ENCODE results near the gene NUDT16L1.

NUDT16L1 gene

DNA sequence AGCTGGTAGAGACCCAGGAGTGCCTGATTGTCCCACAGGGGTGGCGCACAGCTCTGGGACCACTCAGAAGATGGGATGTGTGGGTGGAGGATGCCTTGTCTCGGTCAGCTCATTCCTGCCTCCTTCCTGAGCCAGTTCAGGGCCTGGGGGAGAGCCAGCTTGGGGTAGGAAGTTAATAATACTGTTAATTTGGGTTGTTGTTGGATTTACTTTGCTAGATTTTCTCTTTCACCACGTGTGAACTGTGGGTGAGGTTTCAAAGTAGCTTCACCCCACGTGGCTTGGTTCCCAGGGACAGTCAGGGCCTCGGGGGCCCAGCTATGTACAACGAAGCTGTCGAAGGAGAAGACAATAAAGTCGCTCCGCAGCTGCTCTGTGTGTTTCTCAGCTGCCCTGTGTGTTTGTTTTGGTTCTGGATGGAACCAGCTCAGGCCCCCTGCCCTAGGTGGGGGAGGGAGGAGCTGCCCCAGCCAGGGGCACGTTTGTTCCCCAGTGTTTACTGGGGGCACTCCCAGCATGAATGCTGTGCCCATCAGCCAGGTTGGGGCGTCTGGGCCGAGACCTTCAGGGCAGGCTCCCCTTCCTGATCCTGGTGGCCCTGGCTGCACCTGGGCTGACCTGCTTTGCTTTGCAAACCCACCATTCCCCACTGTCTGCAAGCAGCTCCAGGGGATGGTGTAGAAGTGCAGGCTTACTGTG, 2.3 kb downstream of the NUDT16L1 start:
- no peak for DNase-seq

DNA sequence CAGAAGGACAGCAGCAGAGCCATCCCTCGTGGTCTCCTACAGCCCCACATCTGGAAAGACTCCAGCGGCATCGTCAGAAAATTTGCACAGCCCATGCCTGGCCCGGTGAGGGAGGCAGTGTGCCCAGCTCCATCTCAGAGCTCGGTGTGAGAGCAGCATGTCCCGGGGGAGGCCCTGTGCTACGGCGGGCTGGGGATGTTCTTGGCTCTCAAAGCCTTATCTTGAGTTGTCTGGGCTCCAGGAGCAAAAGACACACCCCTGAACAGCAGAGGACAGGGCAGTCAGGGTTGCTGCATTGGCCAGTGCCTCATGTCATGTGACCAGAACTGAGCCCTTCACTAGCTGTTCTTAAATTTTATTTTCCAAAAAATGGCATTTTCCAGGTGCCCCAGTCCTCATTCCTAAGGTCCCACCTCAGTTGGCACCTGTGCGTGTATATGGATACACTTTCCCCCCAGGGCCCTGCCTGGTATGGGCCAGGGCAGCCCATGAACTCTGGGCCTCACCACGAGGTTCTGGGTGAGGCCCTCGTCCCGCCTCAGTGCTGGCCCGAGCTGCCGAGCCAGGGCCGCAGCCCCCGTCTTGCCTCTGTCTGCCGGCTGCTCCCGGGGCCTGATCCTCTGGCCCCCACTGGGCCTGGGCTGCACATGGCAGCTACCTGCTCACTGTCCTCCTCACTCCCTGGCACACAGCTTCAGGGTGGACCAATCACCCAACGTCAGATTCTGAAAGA, 3.0 kb downstream of the NUDT16L1 start:
- peak; percentile 65 for DNase-seq

DNA sequence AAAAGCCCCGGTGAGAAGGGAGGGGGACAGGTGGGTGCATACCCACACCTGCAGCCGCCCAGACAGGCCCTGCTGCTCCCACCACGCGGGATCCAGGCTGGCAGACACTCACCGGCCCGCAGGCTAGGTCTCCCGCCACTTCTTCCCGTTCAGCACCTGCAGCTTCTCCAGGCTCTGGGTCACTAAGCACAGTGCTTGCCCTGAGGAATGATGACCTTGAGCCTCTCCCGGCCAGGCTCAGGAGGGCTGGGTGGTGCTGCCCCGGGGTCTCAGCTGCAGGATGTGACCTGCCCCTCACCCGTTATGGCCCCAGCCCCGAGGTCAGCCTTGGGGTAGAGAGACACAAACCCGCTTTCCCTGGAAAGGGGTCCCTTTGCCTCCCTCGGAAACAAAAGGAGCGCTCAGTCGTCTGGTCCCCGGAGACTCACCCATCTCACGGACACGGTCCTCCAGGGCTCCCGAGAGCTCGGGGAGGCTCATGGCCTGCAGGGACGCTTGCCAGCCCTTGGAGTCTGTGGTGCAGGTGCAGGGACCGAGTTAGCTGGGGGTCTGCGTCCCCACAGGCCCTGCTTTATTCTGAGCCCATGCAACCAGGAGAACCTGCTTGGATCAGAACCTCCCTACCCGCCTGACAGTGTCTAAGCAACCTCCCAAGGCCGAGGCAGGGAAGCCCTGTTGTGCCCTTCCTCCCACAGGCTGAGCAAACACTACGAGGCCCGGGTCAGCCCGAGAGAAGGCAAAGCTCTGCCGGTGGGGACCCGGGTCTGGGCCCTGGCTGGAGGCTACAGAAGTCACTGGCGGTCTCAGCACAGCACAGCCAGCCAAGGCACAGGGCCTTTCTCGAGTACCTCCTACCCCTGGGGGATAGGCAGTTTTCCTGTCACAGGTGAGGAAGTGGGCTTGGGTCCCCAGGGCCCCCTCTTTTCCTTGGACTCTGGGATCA, 3.8 kb downstream of the NUDT16L1 start:
- DNase-seq = no peak

DNA sequence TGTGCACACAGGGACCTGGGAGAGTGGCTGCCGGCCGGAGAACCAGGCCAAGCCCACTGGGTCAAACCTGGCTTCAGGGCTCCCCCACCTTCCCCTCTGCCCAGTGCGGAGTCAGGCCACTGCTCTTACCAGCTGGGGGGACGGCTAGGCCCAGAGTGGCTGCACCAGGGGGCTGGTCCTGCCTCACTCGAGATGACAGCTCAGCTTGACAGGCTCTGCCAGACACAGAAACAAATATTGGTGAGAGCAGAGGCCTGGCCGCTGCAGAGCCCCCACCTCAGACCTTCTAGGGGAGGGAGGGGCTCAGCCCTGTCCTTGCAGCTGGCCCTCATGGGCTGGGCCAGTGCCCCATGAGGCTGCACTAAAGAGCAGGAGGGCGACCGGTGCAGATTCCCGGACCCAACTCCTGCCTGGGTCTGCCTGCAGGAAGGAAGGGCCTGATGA, 4.5 kb downstream of the NUDT16L1 start:
- no peak for DNase-seq

DNA sequence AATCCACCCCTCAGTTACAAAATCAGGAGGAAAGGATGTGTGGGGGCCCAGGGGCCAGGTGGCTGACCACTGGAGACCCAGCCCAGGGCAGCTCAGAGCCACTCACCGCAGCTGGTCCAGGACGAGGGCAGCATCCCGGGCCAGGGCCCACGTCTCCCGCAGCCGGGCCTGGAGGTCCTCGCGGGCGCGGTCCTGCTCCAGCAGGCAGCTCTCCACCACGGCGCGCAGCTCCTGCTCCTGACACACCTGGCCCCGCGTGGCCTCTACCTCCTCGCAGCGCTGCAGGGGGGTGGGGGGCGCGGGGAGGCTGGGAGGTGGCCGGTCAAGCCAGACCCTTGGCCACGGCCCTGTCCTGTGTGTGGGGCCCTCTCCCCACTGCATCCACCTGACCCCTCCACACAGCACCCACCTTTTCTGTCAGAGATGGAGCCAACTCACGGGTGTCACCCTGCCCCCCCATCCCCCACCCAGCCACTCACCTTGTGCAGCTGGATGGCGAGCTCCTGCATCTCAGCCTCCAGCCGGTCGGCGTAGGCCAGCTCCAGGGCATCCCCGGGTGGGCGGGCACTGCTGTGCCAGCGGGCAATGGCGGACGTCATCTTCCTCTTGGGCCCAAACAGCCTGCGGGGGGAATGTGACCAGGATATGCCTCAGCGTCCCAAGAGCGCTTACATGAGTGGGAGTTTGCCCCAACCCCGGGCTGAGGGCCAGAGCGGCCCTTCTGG, 5.1 kb downstream of the NUDT16L1 start:
- no peak for DNase-seq

DNA sequence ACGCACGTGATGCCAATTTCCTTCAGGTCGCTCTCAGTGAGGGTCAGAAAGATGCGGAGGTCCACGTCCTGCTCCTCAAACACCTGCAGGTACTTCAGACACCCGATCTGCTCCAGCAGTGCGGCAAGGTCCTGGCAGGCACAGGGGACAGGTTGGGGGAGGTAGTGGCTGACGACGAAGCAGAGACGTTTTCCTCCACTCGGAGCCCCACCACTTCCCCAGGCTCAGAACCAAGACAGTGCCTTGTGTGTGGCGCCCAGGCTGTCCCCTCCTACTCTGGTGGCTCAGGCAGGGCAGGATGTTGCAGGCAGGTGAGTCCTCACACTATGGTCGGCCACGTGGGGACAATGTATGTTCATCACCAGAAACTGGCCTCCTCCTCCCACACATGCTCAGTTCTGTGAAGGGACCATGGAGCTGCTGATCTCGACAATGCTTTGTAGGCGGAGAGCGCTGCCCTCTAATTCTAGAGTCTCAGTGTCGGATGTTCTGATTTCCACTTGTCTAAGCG, 5.7 kb downstream of the NUDT16L1 start:
- no peak for DNase-seq

DNA sequence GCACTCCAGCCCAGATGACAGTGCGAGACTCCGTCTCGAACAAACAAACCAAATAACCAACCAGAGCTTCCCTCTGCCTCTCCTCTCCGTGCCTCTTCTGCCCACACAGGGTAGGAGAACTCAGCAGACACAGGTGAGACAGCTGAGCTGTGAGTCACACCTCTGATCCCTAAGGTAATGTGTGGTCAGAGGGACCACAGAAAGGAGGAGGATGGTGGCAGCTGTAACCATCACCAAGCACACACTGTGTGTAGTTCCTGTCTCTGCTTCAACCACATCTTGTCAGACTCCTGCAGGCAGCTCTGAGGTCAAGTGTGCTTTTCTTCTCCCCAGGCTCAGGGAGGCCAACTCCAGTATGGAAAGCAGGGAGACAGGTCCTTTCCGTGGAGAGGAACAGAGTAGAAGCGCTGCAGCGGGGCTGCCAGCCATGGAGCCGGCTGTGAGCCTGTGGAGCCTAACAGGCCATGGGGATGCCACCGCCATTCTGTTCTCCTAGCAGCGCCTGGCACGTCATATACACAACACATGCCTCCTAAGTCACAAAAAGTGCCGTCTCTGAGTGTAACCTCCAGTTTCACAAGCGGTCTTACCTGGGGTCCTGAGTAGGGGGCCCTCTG, 7.1 kb downstream of the NUDT16L1 start:
- DNase-seq = no peak

DNA sequence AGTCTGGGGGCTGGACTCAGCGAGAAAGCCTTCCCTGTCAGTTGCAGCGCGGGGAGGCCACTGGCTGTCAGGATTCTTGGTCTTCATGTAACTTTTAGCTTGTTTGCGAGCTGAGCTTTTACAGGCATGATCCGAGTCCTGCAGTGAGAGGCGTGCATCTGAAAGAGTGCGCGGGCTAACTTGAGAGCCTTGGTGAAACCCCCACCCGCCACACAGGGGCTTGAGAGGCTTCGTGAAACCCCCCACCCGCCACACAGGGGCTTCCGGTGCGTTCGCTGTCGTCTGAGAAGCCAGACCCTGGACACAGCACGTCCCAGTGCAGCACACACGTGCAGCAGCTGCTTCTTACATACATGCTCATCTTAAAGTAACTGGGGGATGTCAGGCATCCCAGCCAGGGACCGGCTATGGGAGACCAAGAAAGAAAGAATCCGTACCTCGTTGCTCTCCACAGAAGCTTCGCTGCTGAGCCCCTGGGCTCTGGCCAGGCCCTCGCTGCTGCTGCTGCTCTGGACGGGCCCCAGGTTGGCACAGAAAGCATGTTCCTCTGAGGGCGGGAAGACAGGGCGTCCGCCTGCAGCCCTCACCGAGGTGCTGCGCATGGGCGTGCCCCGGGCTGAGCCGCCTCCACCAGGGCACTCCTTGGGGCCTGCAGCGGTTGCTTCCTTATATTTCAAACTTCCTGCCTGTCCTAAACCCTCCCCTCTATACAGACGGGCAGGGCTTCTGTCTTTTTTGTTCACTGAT, 7.8 kb downstream of the NUDT16L1 start:
- no peak for DNase-seq

DNA sequence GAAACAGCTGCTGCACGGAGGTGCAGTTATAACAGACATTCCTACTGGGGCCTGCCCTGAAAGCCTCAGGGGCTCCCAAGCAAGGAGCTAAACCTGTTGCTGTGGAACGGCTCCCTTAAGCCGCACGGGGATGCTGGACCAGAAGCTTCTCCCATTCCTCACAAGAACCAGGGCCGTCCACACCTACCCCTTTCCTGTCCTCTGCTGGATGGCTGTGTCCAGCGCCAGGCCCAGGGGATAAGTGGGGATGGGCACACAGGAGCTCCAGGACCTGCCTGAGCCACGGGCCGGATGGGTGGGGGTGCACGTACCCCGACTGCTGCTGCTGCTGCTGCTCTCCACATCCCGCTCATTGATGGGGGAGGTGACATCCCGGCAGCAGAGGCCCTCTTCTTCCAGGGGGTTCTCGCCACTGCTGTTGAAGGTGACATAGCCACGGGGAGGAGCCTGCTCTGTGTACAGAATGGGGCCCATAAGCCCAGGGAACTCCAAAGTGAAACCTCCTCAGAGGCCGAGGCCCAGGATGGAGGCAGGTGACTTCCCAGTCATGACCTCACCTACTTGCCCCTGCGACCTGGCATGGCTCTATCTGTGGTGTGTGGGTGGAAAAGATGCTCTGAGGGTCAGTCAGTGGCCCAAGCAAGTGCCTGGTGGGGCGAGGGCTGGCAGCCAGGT, 8.6 kb downstream of the NUDT16L1 start:
- no peak for DNase-seq

DNA sequence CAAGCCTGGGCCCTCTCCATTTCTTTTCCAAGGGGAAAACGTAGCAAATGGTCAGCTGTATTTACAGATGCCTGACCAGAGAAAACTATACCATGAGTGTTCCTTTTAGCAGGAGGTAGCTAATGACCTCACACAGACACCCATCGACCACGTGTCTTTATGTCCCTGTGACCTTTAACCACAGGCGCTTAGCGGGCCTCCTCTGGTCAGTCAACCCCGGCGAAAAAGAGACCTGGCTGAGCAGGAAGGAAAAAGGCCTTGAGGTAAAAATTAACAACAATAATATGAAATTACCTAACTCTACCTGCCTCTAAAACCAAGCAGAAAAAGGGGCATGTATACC, 9.1 kb downstream of the NUDT16L1 start:
- no peak for DNase-seq

DNA sequence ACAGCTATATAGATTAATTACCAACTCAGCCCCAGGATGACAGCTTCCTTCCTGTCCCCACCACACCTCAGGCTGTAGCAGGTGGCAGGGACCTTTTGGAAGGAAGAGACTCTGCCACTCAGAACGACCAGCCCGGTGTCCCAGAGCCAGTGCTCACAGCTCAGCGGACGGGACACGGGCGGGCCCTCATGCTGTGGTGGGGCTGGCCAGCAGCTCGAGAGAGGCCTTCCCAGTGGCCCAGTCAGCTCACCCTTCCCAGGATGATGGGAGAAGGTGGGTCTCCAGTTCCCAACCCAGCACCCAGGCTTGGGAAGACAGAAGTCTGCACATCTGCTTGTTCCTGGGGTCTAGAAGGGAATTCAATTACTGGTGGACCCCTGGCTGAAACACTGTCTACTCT, 10.5 kb downstream of the NUDT16L1 start:
- DNase-seq = no peak

DNA sequence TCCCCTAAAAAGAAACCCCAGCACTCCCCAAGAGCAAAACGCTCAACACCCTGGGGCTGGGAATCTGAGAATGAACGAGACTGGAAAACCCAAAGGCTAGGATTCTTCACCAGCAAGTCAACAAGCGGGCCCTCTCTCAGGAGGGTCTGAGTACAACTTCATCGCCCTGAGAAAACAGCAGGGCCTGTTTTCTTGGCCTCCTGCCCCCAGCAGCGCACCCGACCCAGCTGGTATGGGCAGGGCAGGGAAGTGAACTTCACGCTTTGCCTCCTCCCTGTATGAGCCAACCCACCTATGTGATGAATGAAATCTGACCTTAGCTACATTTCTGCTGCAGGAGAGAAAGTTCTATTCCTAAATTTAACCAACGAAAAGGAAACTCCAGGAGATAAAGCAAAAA, 11.1 kb downstream of the NUDT16L1 start:
- DNase-seq = no peak

DNA sequence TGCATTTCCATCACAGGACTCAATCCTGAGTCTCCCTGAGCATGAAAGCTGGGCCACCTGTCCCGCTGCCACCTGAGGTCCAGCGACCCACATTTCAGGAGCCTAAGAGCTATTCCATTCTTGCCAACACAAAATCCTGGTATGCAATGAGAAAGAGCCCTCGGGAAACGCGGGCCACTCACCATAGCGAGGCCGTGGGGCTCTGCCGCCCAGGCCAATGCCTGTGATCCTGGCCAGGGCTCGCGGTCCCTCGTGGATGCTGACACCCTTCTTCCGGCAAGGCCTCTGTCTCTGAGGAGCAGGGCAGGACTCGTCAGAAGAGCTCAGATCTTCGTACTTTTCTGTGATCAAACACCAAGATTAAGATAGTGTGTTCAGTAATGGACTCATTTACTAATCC, 11.6 kb downstream of the NUDT16L1 start:
- no peak for DNase-seq

DNA sequence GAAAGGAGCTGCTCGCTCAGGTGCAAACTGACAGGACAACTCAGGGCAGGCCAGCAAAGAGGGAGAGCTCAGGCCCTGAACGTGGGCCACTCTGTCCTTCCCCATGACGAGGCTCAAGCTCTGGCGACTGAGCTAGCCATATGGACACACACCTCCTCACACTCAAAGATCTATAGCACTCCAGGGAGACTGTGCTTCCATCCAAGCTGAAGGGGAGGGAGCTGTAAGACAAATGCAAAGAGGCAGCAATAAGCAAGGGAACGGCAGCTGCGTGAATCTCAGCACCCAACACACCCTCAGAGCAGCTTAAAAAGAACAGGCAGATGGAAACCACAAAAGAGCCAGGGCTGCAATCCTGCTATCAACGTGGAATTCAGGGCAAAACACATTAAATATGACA, 13.5 kb downstream of the NUDT16L1 start:
- no peak for DNase-seq

DNA sequence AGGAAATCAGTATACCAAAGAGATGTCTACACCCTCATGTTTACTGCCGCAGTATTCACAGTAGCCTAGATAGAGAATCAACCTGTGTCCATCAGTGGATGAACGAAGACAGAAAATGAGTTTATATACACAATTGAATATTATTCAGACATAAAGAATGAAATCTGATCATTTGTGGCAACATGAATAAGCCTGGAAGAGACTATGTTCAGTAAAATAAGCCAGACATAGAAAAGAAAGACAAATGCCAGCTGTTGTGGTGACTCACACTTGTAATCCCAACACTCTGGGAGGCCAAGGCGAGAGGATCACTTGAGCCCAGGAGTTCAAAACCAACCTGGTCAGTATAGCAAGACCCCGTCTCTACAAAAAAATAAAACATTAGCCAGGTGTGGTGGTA, 16.1 kb downstream of the NUDT16L1 start:
- DNase-seq = no peak

DNA sequence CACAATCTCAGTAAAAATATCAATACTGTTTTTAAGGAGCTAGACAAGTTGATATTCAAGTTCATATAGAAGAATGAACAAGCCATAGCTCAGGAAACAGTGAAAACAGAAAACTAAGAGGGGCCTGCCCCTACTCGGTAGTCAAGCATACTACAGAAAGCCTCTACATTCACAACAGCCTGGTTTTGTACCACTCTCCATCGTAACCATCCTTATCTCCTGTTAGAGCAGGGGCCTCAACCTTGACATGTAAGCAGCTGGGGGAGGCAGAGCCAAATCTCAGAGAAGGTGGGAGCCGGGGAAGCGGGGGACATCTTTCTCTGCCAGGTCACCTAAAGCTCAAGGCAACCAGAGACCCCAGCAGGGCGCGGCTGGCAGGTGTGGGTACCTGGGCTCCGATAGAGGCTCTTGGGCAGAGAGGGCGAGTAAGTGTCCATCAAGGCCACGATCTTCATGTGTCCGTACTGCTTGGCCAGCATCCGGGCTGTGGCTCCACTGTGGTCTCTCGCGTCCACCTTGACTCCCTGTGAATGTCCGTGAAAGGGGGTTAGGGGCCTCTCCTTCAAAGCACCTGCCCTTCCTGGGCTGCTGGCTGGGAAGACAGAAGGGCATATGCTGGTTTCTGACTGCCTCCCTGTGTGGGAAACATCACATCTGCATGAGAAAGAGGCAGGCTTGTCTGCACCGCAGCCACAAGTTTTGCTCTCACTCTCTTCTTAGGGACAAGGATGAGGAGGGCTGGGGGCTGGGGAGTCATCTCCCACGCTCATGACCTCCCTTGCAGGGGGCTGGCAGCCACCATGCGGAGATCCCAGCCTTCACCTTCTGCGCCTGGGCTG, 20.5 kb downstream of the NUDT16L1 start:
- no peak for DNase-seq

DNA sequence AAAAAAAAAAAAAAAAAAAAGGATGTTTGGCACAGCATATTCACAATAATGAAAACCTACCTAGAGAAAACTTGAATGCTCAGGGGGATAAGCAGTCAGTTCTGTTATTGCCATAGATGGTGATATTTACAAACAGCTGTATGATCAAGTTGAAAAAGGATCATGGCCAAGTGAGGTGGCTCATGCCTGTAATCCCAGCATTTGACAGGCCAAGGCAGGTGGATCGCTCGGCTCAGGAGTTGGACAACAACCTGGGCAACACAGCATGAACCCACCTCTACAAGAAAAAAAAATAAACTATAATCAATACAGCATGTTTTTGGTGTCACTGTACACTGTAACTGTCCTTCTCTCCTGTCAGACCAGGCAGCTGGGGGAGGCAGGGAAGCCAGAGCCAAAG, 21.6 kb downstream of the NUDT16L1 start:
- no peak for DNase-seq

DNA sequence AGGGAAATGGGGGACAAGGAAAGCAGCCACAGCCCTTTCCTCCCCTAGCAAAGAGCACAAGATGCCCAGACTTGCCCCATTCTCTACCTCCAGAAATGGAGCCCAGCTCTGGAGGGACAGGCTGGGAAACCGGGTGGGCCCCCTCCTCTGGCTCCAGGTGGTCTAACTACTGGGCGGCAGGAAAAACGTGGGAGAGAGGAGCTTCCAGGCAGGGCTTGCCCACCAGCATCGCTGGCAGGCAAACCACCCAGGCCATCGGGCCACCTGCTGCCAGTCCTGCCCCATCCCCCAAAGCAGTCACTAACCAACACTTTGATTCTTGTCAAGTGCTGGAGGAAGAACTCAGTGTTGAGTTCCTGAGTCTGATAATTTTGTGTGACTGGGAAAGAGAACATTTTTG, 25.1 kb downstream of the NUDT16L1 start:
- no peak for DNase-seq

DNA sequence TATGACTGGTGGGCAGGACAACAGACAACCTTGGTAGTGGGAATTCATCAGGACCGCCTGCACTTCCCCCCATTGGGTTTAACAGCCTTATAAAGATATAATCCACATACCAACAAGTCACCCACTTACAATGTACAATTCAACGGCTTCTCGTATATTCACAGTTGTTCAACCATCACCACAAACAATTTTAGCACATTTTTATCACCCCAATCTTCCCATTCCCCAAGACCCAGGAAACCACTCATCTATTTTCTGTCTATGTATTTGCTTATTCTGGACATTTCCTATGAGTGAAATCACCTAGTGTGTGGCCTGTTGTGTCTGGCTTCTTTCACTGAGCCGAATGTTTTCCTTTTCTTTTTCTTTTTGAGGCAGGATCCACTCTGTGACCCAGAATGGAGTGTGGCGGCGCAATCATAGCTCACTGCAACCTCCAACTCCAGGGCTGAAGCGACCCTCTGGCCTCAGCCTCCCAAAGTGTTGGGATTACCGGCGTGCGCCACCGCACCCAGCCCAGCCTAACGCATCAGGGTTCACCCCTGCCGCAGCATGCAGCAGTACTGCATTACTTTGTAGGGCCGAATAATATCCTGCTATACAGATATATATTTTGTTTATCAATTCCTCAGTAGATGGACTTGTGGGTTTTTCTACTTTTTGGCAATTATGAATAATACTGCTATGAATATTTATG, 29.9 kb downstream of the NUDT16L1 start:
- DNase-seq = no peak

All from hematopoietic multipotent progenitor cell treated with erythropoietin and hydrocortisone succinate and interleukin-3 and kit ligand, for 8 days (in vitro differentiated cells).